Measurements from ENCODE around the gene NBAS. TPM values are rescaled to one million over a fixed set of nuclear protein-coding genes. Genes with fewer than 3 reads are reported as not detected.
A peak's percentile ranks its signal among the peaks of the same experiment; 100 is the strongest.

Gene NBAS
- total and polyA plus RNA-seq, 8 donors, result 14.5 to 96.2 (median 41.2) TPM

DNA sequence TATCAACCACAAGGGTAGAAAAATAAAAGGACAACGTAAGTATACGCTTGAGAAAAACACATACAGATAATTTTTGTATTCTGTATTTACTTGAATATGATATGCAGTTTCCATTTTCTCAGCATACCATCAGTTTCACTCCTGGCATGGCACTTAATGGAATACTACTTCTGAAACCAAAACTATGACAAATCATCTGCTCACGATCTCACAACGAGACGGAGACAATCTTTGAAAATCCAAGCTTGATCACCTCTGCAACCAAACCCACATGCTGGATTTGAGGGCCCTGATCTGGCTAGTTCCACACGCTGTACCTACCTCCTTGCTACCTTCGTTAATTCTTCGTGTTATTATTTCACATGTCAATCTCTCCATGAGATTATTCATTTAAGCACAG, 387.6 kb downstream of the NBAS start:
- Histone ChIP-seq H3K4me3 (no peak overlapping the region), H3K27ac (no peak overlapping the region), H3K4me1 (peaks cover 0 to 12% (median 2%) of the 10 kb centered on the region in 4 donors), H3K36me3 (peaks cover 0 to 30% (median 17%) of the 10 kb centered on the region in 4 donors), H3K9me3 (no peaks in the 10 kb centered on the region), H3K27me3 (no peaks in the 10 kb centered on the region)
- TF ChIP-seq EP300 (IDR thresholded peaks at IDR 0.05) (no peak), POLR2A (IDR thresholded peaks at IDR 0.05) (no peak), POLR2AphosphoS5 (IDR thresholded peaks at IDR 0.05) (no peak)
- TF ChIP-seq, protein P1, sequence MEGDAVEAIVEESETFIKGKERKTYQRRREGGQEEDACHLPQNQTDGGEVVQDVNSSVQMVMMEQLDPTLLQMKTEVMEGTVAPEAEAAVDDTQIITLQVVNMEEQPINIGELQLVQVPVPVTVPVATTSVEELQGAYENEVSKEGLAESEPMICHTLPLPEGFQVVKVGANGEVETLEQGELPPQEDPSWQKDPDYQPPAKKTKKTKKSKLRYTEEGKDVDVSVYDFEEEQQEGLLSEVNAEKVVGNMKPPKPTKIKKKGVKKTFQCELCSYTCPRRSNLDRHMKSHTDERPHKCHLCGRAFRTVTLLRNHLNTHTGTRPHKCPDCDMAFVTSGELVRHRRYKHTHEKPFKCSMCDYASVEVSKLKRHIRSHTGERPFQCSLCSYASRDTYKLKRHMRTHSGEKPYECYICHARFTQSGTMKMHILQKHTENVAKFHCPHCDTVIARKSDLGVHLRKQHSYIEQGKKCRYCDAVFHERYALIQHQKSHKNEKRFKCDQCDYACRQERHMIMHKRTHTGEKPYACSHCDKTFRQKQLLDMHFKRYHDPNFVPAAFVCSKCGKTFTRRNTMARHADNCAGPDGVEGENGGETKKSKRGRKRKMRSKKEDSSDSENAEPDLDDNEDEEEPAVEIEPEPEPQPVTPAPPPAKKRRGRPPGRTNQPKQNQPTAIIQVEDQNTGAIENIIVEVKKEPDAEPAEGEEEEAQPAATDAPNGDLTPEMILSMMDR (IDR thresholded peaks at IDR 0.05), result no peak
- intact Hi-C loops (cut with DNase I; ENCODE audit: low total_unique reads), result no loop called here
- DNase-seq, result no peak
- whole genome bisulfite sequencing, 5 donors, result 85 to 90% (median 89%) methylated on average over 8 of the region's 8 CpGs

DNA sequence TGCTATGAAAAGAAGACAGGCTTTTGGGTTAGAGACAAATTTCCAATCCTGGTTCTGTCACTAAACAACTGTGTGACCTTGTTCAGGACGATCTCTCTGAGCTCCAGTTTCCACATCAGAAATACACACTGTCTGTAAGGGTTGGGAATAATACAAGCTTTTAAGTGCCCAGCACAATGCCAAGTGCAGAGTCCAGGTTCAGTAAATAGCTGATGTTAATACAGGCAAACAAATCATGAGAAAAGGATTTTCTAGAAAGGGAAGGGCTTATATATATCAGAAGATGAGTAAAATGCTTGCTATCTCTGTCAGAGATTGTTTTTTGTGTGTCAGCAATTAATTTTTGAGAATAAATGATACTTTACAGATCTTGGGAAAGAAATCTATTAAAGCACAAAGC, 388.3 kb downstream of the NBAS start:
- no peaks in the 10 kb centered on the region for H3K9me3 ChIP-seq
- H3K4me1 ChIP-seq, result peaks cover 0 to 12% (median 2%) of the 10 kb centered on the region in 4 donors
- peaks cover 0 to 23% (median 14%) of the 10 kb centered on the region in 4 donors for H3K36me3 ChIP-seq
- intact Hi-C loops (cut with DNase I; ENCODE audit: low total_unique reads), result no loop called here
- H3K27ac ChIP-seq, result no peak overlapping the region
- 20 to 49% (median 28%) methylated on average over 1 of the region's 1 CpG for WGBS, 5 donors
- H3K4me3 ChIP-seq, result no peak overlapping the region
- no peak for DNase-seq
- no peaks in the 10 kb centered on the region for H3K27me3 ChIP-seq
- TF ChIP-seq, protein P1 (IDR thresholded peaks at IDR 0.05), result no peak
- no peak for TF ChIP-seq POLR2A (IDR thresholded peaks at IDR 0.05)
- no peak for TF ChIP-seq POLR2AphosphoS5 (IDR thresholded peaks at IDR 0.05)
- TF ChIP-seq EP300 (IDR thresholded peaks at IDR 0.05), result no peak

DNA sequence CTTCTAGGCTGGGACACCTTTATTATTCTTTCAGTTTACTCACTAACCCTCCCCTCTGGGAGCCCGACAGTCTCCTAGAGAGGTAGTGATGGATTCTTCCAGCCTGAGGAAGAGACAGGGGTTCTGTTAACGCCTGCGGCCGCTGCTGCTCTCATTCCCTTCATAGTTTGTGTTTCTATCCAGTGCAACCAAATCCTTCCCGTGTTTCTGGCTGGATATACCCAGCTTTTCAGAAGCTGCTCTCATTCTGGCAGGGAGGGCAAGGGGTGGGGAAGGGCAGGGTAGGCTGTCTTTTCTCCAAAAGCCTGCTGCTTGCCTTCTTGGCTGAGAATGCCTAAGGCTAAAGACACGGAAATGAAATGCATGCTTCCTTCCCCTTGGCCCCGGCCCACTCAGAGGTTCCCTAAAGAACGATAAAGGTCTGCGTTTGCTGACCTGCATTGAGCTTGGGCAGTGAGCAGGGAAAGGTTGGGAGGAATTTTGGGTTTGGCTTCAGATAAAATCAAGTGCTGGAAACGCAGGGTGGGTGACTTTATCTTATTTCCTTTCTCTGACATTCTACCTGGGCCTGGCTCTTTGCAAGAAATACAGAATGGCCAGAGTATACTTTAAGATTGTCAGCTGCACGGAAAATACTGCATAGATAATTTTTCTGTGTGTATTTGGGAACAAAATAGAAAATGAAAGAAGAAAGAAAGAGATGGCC, 390.9 kb downstream of the NBAS start:
- H3K9me3 ChIP-seq, result no peaks in the 10 kb centered on the region
- TF ChIP-seq, protein P1 (IDR thresholded peaks at IDR 0.05), result no peak
- TF ChIP-seq POLR2A (IDR thresholded peaks at IDR 0.05) (no peak), EP300 (IDR thresholded peaks at IDR 0.05) (no peak), POLR2AphosphoS5 (IDR thresholded peaks at IDR 0.05) (no peak)
- H3K4me1 ChIP-seq, result peaks cover 0 to 12% (median 2%) of the 10 kb centered on the region in 4 donors
- intact Hi-C loops (cut with DNase I; ENCODE audit: low total_unique reads), result no loop called here
- 55 to 70% (median 63%) methylated on average over 11 of the region's 11 CpGs for WGBS, 5 donors
- H3K27me3 ChIP-seq, result no peaks in the 10 kb centered on the region
- H3K36me3 ChIP-seq, result peaks cover 0 to 27% (median 25%) of the 10 kb centered on the region in 4 donors
- H3K4me3 ChIP-seq, result no peak overlapping the region
- peak overlapping the region in 2 of 5 donors; percentile 39 to 52 for H3K27ac ChIP-seq
- DNase-seq, result peak in 1 of 2 donors; percentile 21

DNA sequence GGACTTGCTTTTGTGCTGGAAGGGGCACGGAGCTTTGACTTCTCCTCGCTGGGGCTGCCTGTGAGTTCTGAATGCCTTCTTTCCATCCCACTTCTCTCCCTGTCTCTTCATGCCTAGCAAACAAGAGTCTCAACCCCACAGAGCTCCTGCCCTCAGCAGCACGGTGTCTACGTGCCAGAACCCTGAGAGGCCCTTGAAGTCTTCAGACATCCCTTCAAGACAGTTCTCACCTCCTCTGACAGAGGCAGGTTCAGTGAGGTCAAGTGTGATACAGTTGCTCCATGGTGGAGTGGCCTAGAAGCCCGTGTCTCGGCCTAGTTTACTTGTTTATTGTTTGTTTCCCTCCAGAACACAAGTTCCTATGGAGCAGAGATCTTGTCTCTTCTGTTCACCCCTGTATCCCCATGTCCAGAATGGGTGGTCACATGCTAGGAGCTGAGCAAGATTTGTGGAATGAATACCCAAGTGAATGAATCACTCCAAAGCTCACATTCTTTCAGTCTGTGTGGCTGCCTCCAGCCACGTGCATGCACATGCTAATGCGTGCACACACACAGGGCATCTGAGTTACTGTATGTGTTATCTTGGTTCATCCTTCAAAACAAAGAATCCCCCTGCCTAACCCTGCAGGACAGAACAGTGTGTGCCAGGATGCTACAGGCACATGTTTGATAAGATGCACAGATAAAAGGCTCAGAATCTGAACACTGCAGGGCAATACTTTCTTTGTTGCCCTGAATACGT, 391.6 kb downstream of the NBAS start:
- no peaks in the 10 kb centered on the region for H3K27me3 ChIP-seq

More for the DNA sequence above, 391.6 kb downstream of the NBAS start:
- peak in 1 of 2 donors; percentile 21 for DNase-seq
- no peaks in the 10 kb centered on the region for H3K9me3 ChIP-seq
- WGBS, 5 donors, result 80 to 88% (median 86%) methylated on average over 9 of the region's 9 CpGs
- peaks cover 0 to 12% (median 2%) of the 10 kb centered on the region in 4 donors for H3K4me1 ChIP-seq
- H3K4me3 ChIP-seq, result no peak overlapping the region
- intact Hi-C loops (cut with DNase I; ENCODE audit: low total_unique reads), result no loop called here
- H3K36me3 ChIP-seq, result peaks cover 0 to 29% (median 23%) of the 10 kb centered on the region in 4 donors
- TF ChIP-seq POLR2A (IDR thresholded peaks at IDR 0.05) (no peak), POLR2AphosphoS5 (IDR thresholded peaks at IDR 0.05) (peak in 1 of 3 donors; percentile 53), EP300 (IDR thresholded peaks at IDR 0.05) (no peak)
- TF ChIP-seq, protein P1 (IDR thresholded peaks at IDR 0.05), result no peak
- H3K27ac ChIP-seq, result peak overlapping the region in 2 of 5 donors; percentile 39 to 52
